Glutamatergic neuron (in vitro differentiated cells): ENCODE results near the gene C8G. TPM values are rescaled to one million over a fixed set of nuclear protein-coding genes. Genes with fewer than 3 reads are reported as not detected.
A peak's percentile ranks its signal among the peaks of the same experiment; 100 is the strongest.

Experiments
- DNase-seq: peaks from one replicate; pipeline ENCODE4 v3.0.0; 2022
- H3K27ac Mint-ChIP-seq: one replicate; pipeline ENCODE4 v1.8.0; 2020; ENCODE audit warnings: mild to moderate bottlenecking, mixed read lengths, inconsistent platforms; ENCODE audit not compliant: unreplicated experiment
- H3K27me3 Mint-ChIP-seq: one replicate; pipeline ENCODE4 v1.8.0; 2020; ENCODE audit warnings: mild to moderate bottlenecking, moderate library complexity, mixed read lengths, inconsistent platforms; ENCODE audit not compliant: unreplicated experiment
- H3K36me3 Mint-ChIP-seq: one replicate; pipeline ENCODE4 v1.8.0; 2020; ENCODE audit warnings: mild to moderate bottlenecking, mixed read lengths, inconsistent platforms; ENCODE audit not compliant: unreplicated experiment
- H3K4me1 Mint-ChIP-seq: one replicate; pipeline ENCODE4 v1.8.0; 2020; ENCODE audit warnings: mild to moderate bottlenecking, low read depth, mixed read lengths, inconsistent platforms; ENCODE audit not compliant: unreplicated experiment
- H3K4me3 Mint-ChIP-seq: one replicate; pipeline ENCODE4 v1.8.0; 2020; ENCODE audit warnings: mild to moderate bottlenecking, mixed read lengths, inconsistent platforms; ENCODE audit not compliant: unreplicated experiment
- H3K9me3 Mint-ChIP-seq: one replicate; pipeline ENCODE4 v1.8.0; 2020; ENCODE audit warnings: mild to moderate bottlenecking, moderate library complexity, mixed read lengths, inconsistent platforms; ENCODE audit not compliant: unreplicated experiment
- CTCF ChIP-seq: fragments of 200-600 bp; sonication (generic); IDR thresholded peaks from one replicate; pipeline ENCODE4 v1.5.0; 2021; ENCODE audit not compliant: partially characterized antibody, unreplicated experiment
- long read RNA-seq: library from polyadenylated mRNA; unstranded; transcript quantifications from one replicate; pipeline ENCODE4 v2.0.0, GENCODE V29; 2020; ENCODE audit not compliant: unreplicated experiment
- total RNA-seq: library from RNA; stranded (reverse); fragmentation: NEBNext Ultra II Directional; extraction: Animal tissue kit (Norgen Biotek cat#: 25700); gene quantifications from one replicate; pipeline ENCODE4 v1.2.1, GENCODE V29; 2021; ENCODE audit not compliant: unreplicated experiment

C8G gene
- 14.5 TPM for total RNA-seq
- long read RNA-seq, partial matches to known transcripts, result 0 of 2 reads
- long read RNA-seq, other reads (novel, unspliced or antisense), result 1 of 2 reads

- peaks cover 5% of the 10 kb centered on the region for H3K27me3 Mint-ChIP-seq
- H3K4me1 Mint-ChIP-seq, result peaks cover 2% of the 10 kb centered on the region
- peak; percentile 99 for TF ChIP-seq CTCF
- no peaks in the 10 kb centered on the region for H3K36me3 Mint-ChIP-seq
- peak; percentile 96 for DNase-seq
- H3K9me3 Mint-ChIP-seq, result peaks cover 4% of the 10 kb centered on the region
- peak within 1 kb of the TSS; percentile 53 for H3K27ac Mint-ChIP-seq
- peak within 1 kb of the TSS; percentile 76 for H3K4me3 Mint-ChIP-seq
Measured at GRCh38 chr9:136944519-136945332, at the start of gene C8G, which contains the start of gene FBXW5. TSS of gene C8G (plus strand) at chr9:136945243. CDS start at chr9:136945321, 78 bp downstream. TSS of gene FBXW5 (minus strand) at chr9:136944738. CDS start at chr9:136944083, 655 bp downstream.

GRCh38 chr9:136896027-136896426, 49.0 kb upstream of the C8G start:
- no peak overlapping the region for H3K4me3 Mint-ChIP-seq

GRCh38 chr9:136898483-136899100, 46.5 kb upstream of the C8G start:
- H3K36me3 Mint-ChIP-seq, result no peaks in the 10 kb centered on the region
- H3K4me1 Mint-ChIP-seq, result peaks cover 19% of the 10 kb centered on the region
- no peak overlapping the region for H3K27ac Mint-ChIP-seq
- no peak for DNase-seq
- TF ChIP-seq CTCF, result no peak
- H3K4me3 Mint-ChIP-seq, result no peak overlapping the region
- H3K9me3 Mint-ChIP-seq, result peaks cover 9% of the 10 kb centered on the region
- H3K27me3 Mint-ChIP-seq, result peaks cover 11% of the 10 kb centered on the region

More at GRCh38 chr9:136896027-136896426, 49.0 kb upstream of the C8G start:
- H3K4me1 Mint-ChIP-seq, result peaks cover 3% of the 10 kb centered on the region
- no peak for TF ChIP-seq CTCF
- no peaks in the 10 kb centered on the region for H3K36me3 Mint-ChIP-seq
- H3K27me3 Mint-ChIP-seq, result peaks cover 8% of the 10 kb centered on the region
- no peak for DNase-seq
- H3K27ac Mint-ChIP-seq, result no peak overlapping the region
- peaks cover 8% of the 10 kb centered on the region for H3K9me3 Mint-ChIP-seq

- H3K9me3 Mint-ChIP-seq, result peaks cover 9% of the 10 kb centered on the region
- peaks cover 11% of the 10 kb centered on the region for H3K27me3 Mint-ChIP-seq
- no peak for DNase-seq
- H3K4me1 Mint-ChIP-seq, result peaks cover 19% of the 10 kb centered on the region
- no peak overlapping the region for H3K27ac Mint-ChIP-seq
- no peak overlapping the region for H3K4me3 Mint-ChIP-seq
- no peak for TF ChIP-seq CTCF
- H3K36me3 Mint-ChIP-seq, result no peaks in the 10 kb centered on the region
Measured at GRCh38 chr9:136899196-136899595, 45.8 kb upstream of the C8G start.

GRCh38 chr9:136900556-136900955, 44.5 kb upstream of the C8G start:
- Mint-ChIP-seq H3K4me3 (no peak overlapping the region), H3K4me1 (peaks cover 24% of the 10 kb centered on the region), H3K27ac (no peak overlapping the region), H3K36me3 (no peaks in the 10 kb centered on the region), H3K9me3 (peaks cover 9% of the 10 kb centered on the region), H3K27me3 (peaks cover 8% of the 10 kb centered on the region)
- DNase-seq, result no peak
- TF ChIP-seq CTCF, result no peak
